B cell (primary cell): ENCODE data around the gene FOXO1. TPM values are rescaled to one million over a fixed set of nuclear protein-coding genes. Genes with fewer than 3 reads are reported as not detected.

ENCODE experiments used
- ATAC-seq: fragments of 200-7000 bp; cut with Tn5 transposase; one replicate; pipeline ENCODE4 v1.10.0; 2021; ENCODE audit warnings: low read depth, mild to moderate bottlenecking, moderate number of reproducible peaks, moderate library complexity
- CTCF ChIA-PET: fragments of 350-600 bp; sonication (Branson Sonifier 250); formaldehyde crosslinking; loops from one replicate; lab custom pipeline; 2021; ENCODE audit warnings: antibody characterized with exemption, inconsistent platforms; lab: Charles Lee
- POLR2A ChIA-PET: fragments of 350-600 bp; sonication (Branson Sonifier 250); formaldehyde crosslinking; loops from one replicate; lab custom pipeline; 2021; ENCODE audit warnings: antibody characterized with exemption; lab: Charles Lee
- DNase-seq: peaks from one replicate; pipeline ENCODE4 v3.0.0; 2013
- H2AFZ ChIP-seq: 2 replicates; pipeline ENCODE4 v1.6.1; 2012; ENCODE audit warnings: mild to moderate bottlenecking, low read depth, low read length; ENCODE audit not compliant: insufficient read depth, poor library complexity, severe bottlenecking
- H3K27ac ChIP-seq, 2 donors: 1 replicate in 1 of 2; 2 replicates in 1 of 2; pipeline ENCODE4 v1.5.1; 2012 to 2013; ENCODE audit warnings: low read length in 2 of 2, mild to moderate bottlenecking in 2 of 2, moderate library complexity in 1 of 2
- H3K27me3 ChIP-seq, 4 experiments: fragments of 200-600 bp in 1 of 4; sonication (generic) in 1 of 4; replicated peaks in 1 of 4; 1 replicate in 2 of 4; 2 replicates in 2 of 4; pipeline versions ENCODE4 v1.6.1 to v1.7.0; 2013 to 2016; ENCODE audit warnings: low read length in 3 of 4, mild to moderate bottlenecking in 2 of 4, mixed read lengths in 1 of 4, moderate library complexity in 1 of 4; ENCODE audit not compliant: insufficient read depth in 4 of 4, control insufficient read depth in 3 of 4; ENCODE audit errors: control extremely low read depth in 1 of 4
- H3K36me3 ChIP-seq, 2 experiments: replicated peaks in 1 of 2; 1 replicate in 1 of 2; 2 replicates in 1 of 2; pipeline versions ENCODE4 v1.6.1 to v1.7.1; 2013; ENCODE audit warnings: low read length in 1 of 2; ENCODE audit not compliant: insufficient read depth in 2 of 2, control insufficient read depth in 1 of 2; ENCODE audit errors: control extremely low read depth in 1 of 2, extremely low read depth in 1 of 2
- H3K4me1 ChIP-seq, 2 donors: fragments of 200-600 bp in 1 of 2; sonication (generic) in 1 of 2; 1 replicate in 1 of 2; 2 replicates in 1 of 2; pipeline versions ENCODE4 v1.5.1 to v1.6.1; 2013 to 2017; ENCODE audit warnings: low read length in 2 of 2; ENCODE audit not compliant: control insufficient read depth in 2 of 2, insufficient read depth in 2 of 2
- H3K4me2 ChIP-seq: replicated peaks from 2 replicates; pipeline ENCODE3; 2012; ENCODE audit warnings: mild to moderate bottlenecking, low read depth, low read length; ENCODE audit not compliant: poor library complexity, severe bottlenecking
- H3K4me3 ChIP-seq, 5 experiments: fragments of 200-600 bp in 1 of 5; sonication (generic) in 1 of 5; 1 replicate in 3 of 5; 2 replicates in 2 of 5; pipeline versions ENCODE4 v1.5.1 to v1.7.0; 2011 to 2016; ENCODE audit warnings: low read length in 4 of 5, mild to moderate bottlenecking in 4 of 5, low read depth in 2 of 5, control low read depth in 1 of 5, moderate library complexity in 1 of 5; ENCODE audit not compliant: insufficient read depth in 1 of 5; ENCODE audit errors: control extremely low read depth in 1 of 5, extremely low read depth in 1 of 5
- H3K79me2 ChIP-seq: fragments of 200-600 bp; sonication (generic); one replicate; pipeline ENCODE4 v1.6.0; 2016; ENCODE audit warnings: low read length; ENCODE audit not compliant: control insufficient read depth, insufficient read depth
- H3K9ac ChIP-seq: fragments of 200-600 bp; sonication (generic); 2 replicates; pipeline ENCODE4 v1.6.1; 2017; ENCODE audit warnings: mild to moderate bottlenecking, low read length, moderate library complexity
- H3K9me3 ChIP-seq, 3 donors: one replicate each; pipeline versions ENCODE4 v1.6.1 to v1.7.1; 2013; ENCODE audit warnings: low read length in 2 of 3; ENCODE audit not compliant: control insufficient read depth in 2 of 3, insufficient read depth in 1 of 3; ENCODE audit errors: control extremely low read depth in 1 of 3
- H4K20me1 ChIP-seq: 2 replicates; pipeline ENCODE4 v1.6.0; 2012; ENCODE audit warnings: mild to moderate bottlenecking, low read length; ENCODE audit not compliant: insufficient read depth, control insufficient read depth, poor library complexity, severe bottlenecking
- H3K27ac Mint-ChIP-seq: one replicate; pipeline ENCODE4 v1.8.0; 2021; ENCODE audit warnings: mixed read lengths
- H3K27me3 Mint-ChIP-seq: one replicate; pipeline ENCODE4 v1.8.0; 2021; ENCODE audit warnings: mixed read lengths
- H3K4me1 Mint-ChIP-seq: one replicate; pipeline ENCODE4 v1.8.0; 2021; ENCODE audit warnings: mixed read lengths
- H3K4me3 Mint-ChIP-seq: one replicate; pipeline ENCODE4 v1.8.0; 2021; ENCODE audit warnings: mixed read lengths
- H3K9me3 Mint-ChIP-seq: one replicate; pipeline ENCODE4 v1.8.0; 2022; ENCODE audit warnings: mixed read lengths; ENCODE audit not compliant: insufficient read depth
- CTCF ChIP-seq: fragments of 200-600 bp; IDR thresholded peaks from one replicate; pipeline ENCODE4 v1.8.0; 2022; ENCODE audit warnings: antibody characterized with exemption, mild to moderate bottlenecking
- EZH2 ChIP-seq: IDR thresholded peaks from 2 replicates; pipeline ENCODE4 v1.6.1; 2012; ENCODE audit warnings: borderline replicate concordance, low read depth, mild to moderate bottlenecking, moderate library complexity, low read length; ENCODE audit not compliant: insufficient read depth, poor library complexity, severe bottlenecking
- WGBS: methylation state at CpG from one replicate; pipeline ENCODE4 v1.1.5; 2013; ENCODE audit warnings: missing lambda C conversion rate; ENCODE audit not compliant: insufficient coverage; 5-methylcytosine and 5-hydroxymethylcytosine counted together
- intact Hi-C: fragments of 100-400 bp; cut with micrococcal nuclease; formaldehyde crosslinking; loops from one replicate; pipeline ENCODE4 v1.10.0; 2022
- polyA plus RNA-seq: library from polyadenylated mRNA; depleted of rRNA; stranded (reverse); fragments of >200 nt; gene quantifications from 2 replicates; pipeline ENCODE4 v1.2.3, GENCODE V29; 2012
- total RNA-seq, 2 donors: library from RNA; stranded (reverse); fragments of 120-200 nt in 1 of 2; gene quantifications; 1 replicate in 1 of 2; 2 replicates in 1 of 2; pipeline versions ENCODE4 v1.2.3 to v1.2.4, GENCODE V29; 2013 to 2022

The FOXO1 gene
- total and polyA plus RNA-seq, 2 donors (not counting 1 experiment from before 2014, with no cell fraction given): 22.8 to 77.9 TPM

- Histone ChIP-seq H3K4me3 (no peak overlapping the region), H4K20me1 (no peaks in the 10 kb centered on the region), H3K4me2 (no peak overlapping the region), H3K4me1 (peaks cover 0 to 3% of the 10 kb centered on the region in 2 donors), H3K9me3 (no peaks in the 10 kb centered on the region), H3K36me3 (no peaks in the 10 kb centered on the region), H3K9ac (no peak overlapping the region), H3K79me2 (peaks cover 9% of the 10 kb centered on the region), H3K27ac (no peak overlapping the region), H2AFZ (no peak overlapping the region), H3K27me3 (no peaks in the 10 kb centered on the region)
- intact Hi-C loops: no loop called here
- Mint-ChIP-seq H3K9me3 (no peaks in the 10 kb centered on the region), H3K4me1 (peaks cover 16% of the 10 kb centered on the region), H3K4me3 (no peak overlapping the region), H3K27me3 (no peaks in the 10 kb centered on the region), H3K27ac (no peak overlapping the region)
- no peak for TF ChIP-seq CTCF
- no peak for TF ChIP-seq EZH2
- ATAC-seq (no peak), DNase-seq (no peak)
- ChIA-PET CTCF (interaction anchor here (0.6 to 1.2 kb wide), 3 partner anchors 21 to 78 kb away, joined by 4 read pairs; no protein-coding TSS in a partner anchor), POLR2A (no interaction called here)
- WGBS: 100% methylated on average over 1 of the region's 3 CpGs
These were observed 157.6 kb downstream of the FOXO1 start for GRCh38 chr13:40508767-40509342.

GRCh38 chr13:40508127-40508526 is 158.3 kb downstream of the FOXO1 start:
- H3K27ac ChIP-seq: no peak overlapping the region

More at GRCh38 chr13:40508127-40508526, 158.3 kb downstream of the FOXO1 start:
- POLR2A ChIA-PET: interaction anchor here (0.7 kb wide), 1 partner anchor 26 kb away, joined by 7 read pairs; no protein-coding TSS in a partner anchor
- no peak overlapping the region for H3K4me3 ChIP-seq
- Mint-ChIP-seq H3K4me3 (no peak overlapping the region), H3K27ac (no peak overlapping the region), H3K27me3 (no peaks in the 10 kb centered on the region), H3K9me3 (no peaks in the 10 kb centered on the region), H3K4me1 (peaks cover 14% of the 10 kb centered on the region)
- H4K20me1 ChIP-seq: no peaks in the 10 kb centered on the region
- CTCF ChIA-PET: interaction anchor here (1.2 kb wide), 1 partner anchor 29 kb away, joined by 4 read pairs; no protein-coding TSS in a partner anchor
- DNase-seq (no peak), ATAC-seq (no peak)
- H3K4me1 ChIP-seq: peaks cover 0 to 3% of the 10 kb centered on the region in 2 donors
- peaks cover 8% of the 10 kb centered on the region for H3K79me2 ChIP-seq
- no peak overlapping the region for H3K4me2 ChIP-seq
- no peak overlapping the region for H2AFZ ChIP-seq
- WGBS: no CpG with 5 or more reads among the region's 3 CpGs
- no peaks in the 10 kb centered on the region for H3K36me3 ChIP-seq
- intact Hi-C loops: no loop called here
- no peaks in the 10 kb centered on the region for H3K9me3 ChIP-seq
- no peak for TF ChIP-seq CTCF
- TF ChIP-seq EZH2: no peak
- H3K9ac ChIP-seq: no peak overlapping the region
- no peaks in the 10 kb centered on the region for H3K27me3 ChIP-seq
